Non-pigmented ciliary epithelial cell (primary cell): ENCODE data around the gene CABLES1.
"Not testable (repeated sequence)": the region's sequence is repeated elsewhere in the genome, so short reads cannot be mapped to it uniquely, and the experiment has no call there.

Source experiments
- DNase-seq: peaks from one replicate; pipeline ENCODE4 v3.0.0-alpha.2; 2010; ENCODE audit warnings: low read depth

CABLES1 gene

GRCh38 chr18:23142251-23142929, 7.1 kb downstream of the CABLES1 start:
- no peak for DNase-seq

- DNase-seq: no peak
Observed at GRCh38 chr18:23143016-23143814, 7.9 kb downstream of the CABLES1 start.

- no peak for DNase-seq
Observed at GRCh38 chr18:23143815-23144261, 8.6 kb downstream of the CABLES1 start.

DNA sequence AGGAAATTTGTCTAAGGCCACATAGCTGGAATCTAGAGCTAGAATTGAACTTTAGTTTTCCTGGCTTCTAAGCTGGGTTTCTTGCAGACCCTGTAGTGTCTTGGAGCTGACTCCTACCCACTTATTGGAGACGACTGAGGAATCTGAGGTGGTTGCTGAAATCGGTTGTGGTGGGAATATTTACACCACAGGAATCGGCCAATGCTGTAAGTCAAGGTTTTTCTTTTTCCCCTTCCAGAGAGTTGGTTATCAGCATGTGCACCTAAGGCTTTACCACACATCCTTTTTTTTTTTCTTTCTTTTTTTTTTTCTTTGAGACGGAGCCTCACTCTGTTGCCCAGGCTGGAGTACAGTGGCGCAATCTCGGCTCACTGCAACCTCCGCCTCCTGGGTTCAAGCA, 9.4 kb downstream of the CABLES1 start:
- no peak for DNase-seq

DNA sequence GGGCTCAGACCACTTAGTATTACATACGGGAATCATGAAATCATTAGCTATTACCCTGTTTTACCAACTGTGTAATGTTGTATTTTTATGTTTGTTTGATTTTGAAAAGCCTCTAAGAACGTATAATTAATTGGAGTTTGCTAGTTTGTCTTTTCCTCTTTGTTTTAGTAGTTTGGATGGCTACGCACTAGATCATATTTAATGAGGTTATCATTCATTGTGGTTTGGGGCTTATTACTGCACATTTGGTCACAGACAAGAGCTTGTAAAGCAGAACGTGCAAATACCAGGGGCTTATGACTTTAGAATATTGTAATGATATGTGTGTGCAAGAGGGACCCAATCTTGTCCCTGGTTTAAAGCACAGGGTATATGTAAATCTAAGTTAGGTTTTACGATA, 10.3 kb downstream of the CABLES1 start:
- no peak for DNase-seq

- no peak for DNase-seq
Observed at GRCh38 chr18:23146861-23147469, 11.7 kb downstream of the CABLES1 start.

GRCh38 chr18:23148382-23148781, 13.1 kb downstream of the CABLES1 start:
- DNase-seq: no peak

DNA sequence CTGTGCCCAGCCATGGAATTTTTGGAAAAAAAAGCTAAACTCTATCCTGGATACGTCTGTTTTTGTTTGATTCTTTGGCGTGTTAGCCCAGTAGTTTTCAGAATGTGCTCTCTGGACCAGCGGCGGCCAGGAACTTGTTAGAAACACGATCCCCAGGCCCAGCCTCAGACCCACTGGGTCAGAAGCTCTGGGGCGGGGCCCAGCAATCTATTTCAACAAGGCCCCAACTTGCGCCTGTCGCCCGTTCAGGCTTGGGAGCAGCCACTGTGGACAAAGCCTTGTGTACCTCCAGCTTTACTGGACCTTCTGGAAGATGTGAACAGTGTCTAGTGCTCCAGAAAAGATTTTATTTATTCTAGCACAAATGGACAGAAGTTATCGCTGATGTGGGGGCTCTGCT, 14.3 kb downstream of the CABLES1 start:
- DNase-seq: no peak

GRCh38 chr18:23151414-23152099, 16.3 kb downstream of the CABLES1 start:
- no peak for DNase-seq

GRCh38 chr18:23154030-23154429, 18.7 kb downstream of the CABLES1 start:
- DNase-seq: no peak

GRCh38 chr18:23154823-23155500, 19.7 kb downstream of the CABLES1 start:
- no peak for DNase-seq

DNA sequence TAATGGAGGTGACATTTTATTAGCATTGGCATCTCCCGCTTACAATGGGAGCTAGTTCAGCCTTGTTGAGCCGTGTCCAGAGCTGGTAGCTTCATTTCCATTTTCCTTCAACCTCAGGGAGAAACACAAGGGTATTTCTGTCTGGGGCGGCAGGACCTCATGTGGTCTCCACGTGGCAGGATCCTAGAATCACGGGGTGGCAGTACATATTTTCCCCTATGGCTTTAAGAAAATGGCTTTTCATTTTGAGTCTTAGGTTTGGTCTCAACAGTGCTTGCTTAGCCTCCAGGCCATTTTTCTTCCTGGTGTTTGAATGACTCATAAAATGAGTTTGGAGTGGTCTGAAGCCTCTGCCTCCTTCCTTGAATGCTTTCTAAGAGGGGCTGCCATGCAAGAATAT, 20.3 kb downstream of the CABLES1 start:
- no peak for DNase-seq

DNA sequence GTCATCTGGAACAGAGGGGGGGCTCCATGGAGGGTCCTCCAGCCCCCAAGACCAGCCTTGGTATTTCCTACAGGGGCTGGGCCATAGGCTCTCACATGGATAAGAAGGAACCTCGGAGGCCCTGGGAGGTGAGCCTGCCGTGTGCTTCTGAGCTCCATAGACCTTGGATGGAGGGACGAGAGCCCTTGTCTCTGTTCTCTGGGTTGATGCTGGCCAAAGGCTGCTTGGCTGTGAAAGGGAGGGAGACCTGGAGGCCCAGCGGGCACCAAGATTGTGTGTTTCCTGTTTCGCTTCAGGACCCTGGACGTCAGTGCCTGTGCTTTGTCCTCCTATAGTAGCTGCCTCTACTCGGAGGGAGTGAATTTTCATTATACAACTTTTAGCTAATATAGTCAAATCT, 20.8 kb downstream of the CABLES1 start:
- no peak for DNase-seq

DNA sequence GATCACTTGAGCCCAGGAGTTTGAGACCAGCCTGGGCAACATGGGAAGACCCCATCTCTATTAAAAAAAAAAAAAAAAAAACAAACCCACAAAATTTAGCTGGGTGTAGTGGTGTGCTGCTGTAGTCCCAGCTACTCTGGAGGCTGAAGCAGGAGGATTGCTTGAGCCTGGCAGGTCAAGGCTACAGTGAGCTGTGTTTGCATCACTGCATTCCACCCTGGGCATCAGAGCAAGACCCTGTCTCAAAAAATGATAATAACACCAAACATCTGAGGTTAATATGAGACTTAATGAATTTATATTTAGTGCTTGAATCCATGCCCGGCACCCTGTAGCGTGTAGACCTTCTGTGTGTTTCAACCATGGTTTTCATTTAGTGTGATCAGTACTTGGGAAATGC, 22.8 kb downstream of the CABLES1 start:
- DNase-seq: no peak

- DNase-seq: not testable (repeated sequence)
Observed at GRCh38 chr18:23158884-23159283, 23.6 kb downstream of the CABLES1 start.

- no peak for DNase-seq
Observed at GRCh38 chr18:23159344-23159743, 24.1 kb downstream of the CABLES1 start.

DNA sequence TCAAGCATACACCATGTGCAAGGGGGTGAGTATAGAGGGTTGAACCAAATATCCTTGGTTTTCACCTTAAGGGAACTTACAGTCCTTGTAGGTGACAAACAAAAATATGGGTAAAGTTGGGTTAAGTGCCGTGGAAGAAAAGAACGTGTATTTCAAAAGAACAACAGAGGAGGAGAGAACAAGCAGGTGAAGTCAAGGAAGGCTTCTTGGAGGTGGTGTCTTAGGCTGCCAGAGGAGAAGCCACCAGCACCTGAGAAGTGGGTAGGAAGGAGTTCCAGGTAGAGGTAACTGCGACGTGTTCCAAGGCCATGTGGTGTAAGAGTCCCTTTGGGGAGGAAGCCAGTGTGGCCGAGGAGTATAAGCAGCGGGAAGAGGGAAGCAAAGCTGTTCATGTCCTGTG, 27.2 kb downstream of the CABLES1 start:
- no peak for DNase-seq

- no peak for DNase-seq
Observed at GRCh38 chr18:23163786-23164533, 28.7 kb downstream of the CABLES1 start.

DNA sequence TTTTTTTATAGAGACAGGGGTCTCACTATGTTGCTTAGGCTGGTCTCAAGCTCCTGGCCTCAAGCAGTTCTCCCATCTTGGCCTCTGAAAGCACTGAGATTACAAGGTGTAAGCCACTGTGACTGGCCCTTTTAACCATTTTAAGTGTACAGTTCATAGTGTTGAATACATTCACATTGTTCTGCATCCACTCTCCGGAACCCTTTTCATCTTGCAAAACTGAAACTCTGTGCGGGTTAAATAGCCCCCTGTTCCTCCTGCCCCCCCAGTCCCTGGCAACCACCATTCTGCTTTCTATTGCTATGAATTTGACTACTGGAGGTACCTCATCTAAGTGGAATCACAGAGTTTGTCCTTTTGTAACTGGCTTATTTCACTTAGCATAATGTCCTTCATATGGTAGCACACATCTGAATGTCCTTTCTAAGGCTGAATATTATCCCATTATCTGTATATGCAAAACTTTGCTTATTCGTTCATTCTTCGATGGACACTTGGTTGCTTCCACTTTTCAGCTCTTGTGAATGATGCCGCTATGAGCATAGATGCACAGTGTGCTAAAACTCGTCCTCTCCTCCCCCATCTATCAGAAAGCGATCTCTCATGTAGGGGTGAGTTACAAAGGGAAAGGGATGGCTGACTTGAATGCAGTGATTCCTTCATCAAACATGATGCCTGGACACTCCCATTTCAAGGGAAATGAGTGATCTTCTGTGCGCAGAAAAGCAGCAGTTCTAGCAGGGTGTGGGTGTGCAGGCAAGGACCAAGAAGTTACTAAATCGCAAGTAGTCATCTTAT, 30.2 kb downstream of the CABLES1 start:
- no peak for DNase-seq

GRCh38 chr18:23166891-23167541, 31.7 kb downstream of the CABLES1 start:
- DNase-seq: no peak
